Pons (tissue), 1 donor: ENCODE data around the gene SAP130.
A peak's percentile ranks its signal among the peaks of the same experiment; 100 is the strongest.
"Not testable (repeated sequence)": the region's sequence is repeated elsewhere in the genome, so short reads cannot be mapped to it uniquely, and the experiment has no call there.

Experiments used
- DNase-seq: peaks from one replicate; pipeline ENCODE4 v3.0.0-alpha.2; 2016; ENCODE audit warnings: low spot score

SAP130 gene

GRCh38 chr2:127953128-127953718 lies 74.6 kb downstream of the SAP130 start:
- peak; percentile 48 for DNase-seq

GRCh38 chr2:127951026-127951425 lies 76.8 kb downstream of the SAP130 start:
- DNase-seq: no peak

DNA sequence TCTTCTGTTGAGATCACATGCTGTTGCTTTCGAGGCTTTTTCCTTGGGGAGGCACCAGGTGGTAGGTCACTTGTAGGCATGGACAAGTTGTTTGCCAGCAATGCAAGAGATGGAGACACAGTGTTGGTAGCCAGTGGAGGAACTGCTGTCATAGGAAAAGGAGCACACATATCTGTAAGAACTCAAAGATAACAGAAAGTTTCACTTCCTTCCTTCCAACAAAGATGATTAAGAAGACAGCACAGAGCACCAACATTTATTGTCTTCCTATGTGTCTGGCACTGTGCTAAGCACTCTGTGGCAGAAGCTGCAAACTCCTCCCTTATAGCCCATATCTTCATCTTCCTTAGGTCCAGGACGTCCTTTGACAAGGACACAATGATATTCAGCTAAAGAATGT lies 77.6 kb downstream of the SAP130 start:
- no peak for DNase-seq

DNA sequence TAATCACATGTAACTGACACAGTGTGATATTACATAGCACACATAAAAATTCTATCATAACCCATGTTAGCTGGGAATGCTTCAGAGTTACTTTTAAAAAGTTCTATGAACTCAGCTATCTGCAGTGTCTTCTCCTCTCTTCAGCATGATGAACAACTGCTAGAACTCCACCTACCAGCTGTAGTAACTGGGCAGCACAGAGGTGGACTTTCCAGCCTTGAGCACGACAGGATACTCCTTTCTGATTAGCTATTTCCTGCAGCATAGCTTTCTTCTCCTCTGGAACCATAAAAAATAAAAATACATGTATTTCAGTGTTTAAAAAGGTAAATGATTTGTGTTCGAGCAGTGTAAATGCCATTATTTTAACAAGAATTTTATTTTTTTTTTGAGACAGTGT lies 82.6 kb downstream of the SAP130 start:
- DNase-seq: no peak

GRCh38 chr2:127943186-127943585 lies 84.7 kb downstream of the SAP130 start:
- DNase-seq: no peak

- no peak for DNase-seq
These were observed 85.9 kb downstream of the SAP130 start for GRCh38 chr2:127942002-127942401.

DNA sequence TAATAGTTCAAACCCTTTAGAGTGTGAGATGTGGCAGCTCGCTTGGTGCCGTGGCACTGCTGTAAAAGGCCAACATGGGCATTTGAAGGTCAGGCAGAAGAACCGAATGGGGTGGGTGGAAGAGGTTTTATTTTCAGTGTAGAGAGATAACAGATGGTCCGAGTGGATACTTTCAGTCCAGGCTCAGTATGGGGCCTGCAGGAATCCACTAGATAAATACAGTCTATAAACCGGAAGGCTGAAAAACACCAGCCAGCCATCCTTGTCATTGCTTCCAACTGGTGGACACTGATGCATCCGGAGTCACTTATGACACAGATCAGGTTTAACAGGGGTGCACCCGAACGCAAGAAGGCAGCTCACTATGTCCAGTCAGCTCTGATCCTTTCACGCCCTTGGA lies 86.4 kb downstream of the SAP130 start:
- DNase-seq: no peak

DNA sequence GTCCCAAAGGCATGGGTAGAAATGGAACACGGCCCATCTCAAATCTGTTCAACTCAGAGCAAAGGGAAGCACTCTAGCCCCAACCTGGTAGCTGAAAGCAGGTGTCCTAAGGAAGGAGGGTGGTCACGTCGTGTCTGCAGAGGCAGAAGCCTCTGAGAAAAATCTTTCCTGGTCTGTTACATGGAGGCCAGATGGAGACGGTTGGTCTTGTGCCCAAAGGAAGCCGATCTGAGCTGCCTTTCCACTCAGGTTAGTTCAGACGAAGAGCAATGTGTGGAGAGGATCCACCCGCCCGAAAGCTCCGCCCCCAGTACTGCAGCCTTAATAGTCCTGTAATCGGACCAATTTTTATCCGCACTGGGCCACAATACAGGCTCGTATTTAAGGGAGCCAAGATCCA lies 87.2 kb downstream of the SAP130 start:
- no peak for DNase-seq

DNA sequence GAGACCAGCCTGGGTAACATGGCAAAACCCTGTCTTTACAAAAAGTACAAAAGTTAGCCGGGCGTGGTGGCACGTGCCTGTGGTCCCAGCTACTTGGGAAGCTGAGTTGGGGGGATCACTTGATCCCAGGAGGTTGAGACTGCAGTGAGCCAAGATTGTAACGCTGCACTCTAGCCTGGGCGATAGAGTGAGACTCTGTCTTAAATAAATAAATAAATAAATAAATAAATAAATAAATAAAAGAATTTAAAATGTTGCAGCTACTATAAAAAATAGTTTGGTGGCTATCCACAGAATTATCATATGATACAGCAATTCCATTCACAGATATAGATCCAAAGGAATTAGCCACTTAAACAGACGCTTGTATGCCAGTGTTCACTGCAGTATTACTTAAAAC lies 92.5 kb downstream of the SAP130 start:
- DNase-seq: no peak

DNA sequence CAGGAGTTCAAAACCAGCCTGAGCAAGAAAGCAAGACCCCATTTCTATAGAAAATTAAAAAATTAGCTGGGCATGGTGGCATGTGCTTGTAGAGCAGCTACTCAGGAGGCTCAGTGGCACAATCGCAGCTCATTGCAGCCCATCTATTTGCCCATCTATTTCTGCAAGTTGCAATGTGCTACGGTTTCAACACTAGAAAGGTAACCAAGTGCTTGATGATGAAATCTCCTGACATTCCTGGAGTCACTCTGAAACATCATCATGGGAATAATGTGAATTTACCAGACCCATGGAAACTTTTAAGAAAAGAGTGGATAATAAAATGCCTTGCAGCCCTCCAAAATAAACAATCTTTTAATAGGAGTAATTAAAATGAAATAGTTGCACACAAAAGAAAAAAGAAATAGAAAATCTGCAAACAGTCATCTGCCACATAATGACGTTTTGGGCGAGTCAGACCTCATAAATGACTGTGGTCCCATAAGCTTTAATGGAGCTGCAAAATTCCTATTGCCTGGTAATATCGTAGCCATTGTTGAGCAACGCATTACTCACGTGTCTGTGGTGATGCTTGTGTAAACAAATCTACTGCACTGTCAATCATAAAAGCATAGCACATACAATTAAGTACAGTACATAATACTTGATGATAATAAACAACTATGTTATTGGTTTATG lies 95.5 kb downstream of the SAP130 start:
- no peak for DNase-seq

DNA sequence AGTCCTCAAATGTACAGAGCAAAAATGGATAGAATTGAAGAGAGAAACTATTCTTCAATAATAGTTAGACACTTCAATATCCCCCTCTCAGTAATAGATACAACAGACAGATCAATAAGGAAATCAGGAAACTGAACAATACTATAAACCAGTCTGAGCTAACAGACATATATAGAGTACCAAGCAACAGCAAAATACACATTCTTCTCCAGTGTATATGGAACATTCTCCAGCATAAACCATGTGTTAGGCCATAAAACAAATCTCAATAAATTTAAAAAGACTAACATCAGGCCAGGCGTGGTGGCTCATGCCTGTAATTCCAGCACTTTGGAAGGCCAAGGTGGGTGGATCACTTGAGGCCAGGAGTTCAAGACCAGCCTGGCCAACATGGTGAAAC lies 98.4 kb downstream of the SAP130 start:
- DNase-seq: no peak

DNA sequence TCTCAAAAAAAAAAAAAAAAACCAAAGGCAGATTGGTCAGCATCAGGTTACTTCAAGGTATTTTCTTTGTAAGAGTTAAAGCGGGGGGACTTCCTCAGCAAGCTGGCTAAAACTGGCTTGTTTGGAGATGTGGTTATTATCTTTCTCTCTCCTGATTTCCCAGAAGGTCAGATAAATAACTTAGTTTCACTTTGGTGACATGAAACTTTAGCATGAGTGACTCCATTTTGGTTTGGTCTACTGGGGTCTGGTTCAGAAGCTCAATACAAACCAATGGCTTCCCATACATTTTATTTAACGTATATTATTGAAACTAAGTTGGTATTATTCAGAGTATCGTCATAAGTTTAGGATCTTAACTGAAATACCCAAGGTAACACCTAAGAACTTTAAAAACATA lies 100.5 kb downstream of the SAP130 start:
- DNase-seq: no peak

- no peak for DNase-seq
These were observed 109.9 kb downstream of the SAP130 start for GRCh38 chr2:127917916-127918315.

DNA sequence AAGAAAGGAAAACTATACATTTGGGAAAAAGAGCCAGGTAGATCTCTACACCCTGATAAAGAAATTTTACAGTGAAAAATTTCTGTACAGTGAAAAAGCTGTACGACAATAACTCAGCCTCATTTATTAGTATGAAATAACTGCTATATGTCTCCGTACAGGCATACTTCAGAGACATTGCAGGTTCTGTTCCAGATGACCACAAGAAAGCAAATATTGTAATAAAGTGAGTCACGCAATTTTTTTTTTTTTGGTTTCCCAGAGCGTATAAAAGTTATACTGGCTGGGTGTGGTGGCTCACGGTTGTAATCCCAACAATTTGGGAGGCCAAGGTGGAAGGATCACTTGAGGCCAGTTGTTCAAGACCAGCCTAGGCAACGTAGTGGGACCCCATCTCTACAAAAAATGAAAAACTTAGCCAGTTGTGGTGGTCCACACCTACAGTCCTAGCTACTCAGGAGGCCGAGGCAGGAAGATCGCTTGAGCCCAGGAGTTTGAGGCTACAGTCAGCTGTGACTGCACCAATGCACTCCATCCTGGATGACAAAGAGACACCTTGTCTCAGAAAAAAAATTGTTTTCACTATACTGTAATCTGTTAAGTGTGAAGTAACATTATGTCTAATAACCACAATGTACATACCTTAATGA lies 113.9 kb downstream of the SAP130 start:
- DNase-seq: no peak

DNA sequence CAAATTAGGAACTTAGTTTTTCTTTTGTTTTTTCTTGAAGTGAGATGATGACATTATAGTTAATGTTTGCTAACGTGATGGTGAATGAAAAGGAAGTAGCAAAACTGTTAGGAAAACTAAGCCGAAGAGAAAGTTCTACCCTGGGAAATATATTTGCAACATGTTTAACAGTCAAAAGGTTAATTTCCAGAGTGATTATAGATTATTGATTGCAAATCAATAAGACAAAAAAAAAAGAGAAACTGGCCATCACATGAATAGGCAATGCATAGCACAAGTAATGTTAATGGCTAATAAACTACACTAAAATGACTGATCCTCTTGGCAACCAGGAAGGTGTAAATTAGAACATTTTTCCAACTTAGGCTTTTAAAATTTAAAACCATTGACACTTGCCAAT lies 116.1 kb downstream of the SAP130 start:
- no peak for DNase-seq

DNA sequence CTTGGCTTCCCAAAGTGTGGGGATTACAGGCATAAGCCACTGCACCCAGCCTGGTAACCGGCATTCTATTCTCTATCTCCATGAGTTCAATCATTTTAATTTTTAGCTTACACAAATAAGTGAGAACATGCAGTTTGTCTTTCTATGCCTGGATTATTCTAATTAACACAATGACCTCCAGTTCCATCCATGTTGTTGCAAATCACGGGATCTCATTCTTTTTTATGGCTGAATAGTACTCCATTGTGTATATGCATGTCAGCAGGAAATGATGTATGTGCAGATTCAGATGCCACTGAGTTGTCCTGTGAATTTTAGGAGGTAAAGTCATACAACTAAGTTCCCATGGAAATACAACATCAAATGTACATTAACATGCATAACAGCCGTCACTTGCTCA lies 117.4 kb downstream of the SAP130 start:
- no peak for DNase-seq

GRCh38 chr2:127909019-127909418 lies 118.8 kb downstream of the SAP130 start:
- no peak for DNase-seq

- not testable (repeated sequence) for DNase-seq
These were observed 120.0 kb downstream of the SAP130 start for GRCh38 chr2:127907733-127908400.

DNA sequence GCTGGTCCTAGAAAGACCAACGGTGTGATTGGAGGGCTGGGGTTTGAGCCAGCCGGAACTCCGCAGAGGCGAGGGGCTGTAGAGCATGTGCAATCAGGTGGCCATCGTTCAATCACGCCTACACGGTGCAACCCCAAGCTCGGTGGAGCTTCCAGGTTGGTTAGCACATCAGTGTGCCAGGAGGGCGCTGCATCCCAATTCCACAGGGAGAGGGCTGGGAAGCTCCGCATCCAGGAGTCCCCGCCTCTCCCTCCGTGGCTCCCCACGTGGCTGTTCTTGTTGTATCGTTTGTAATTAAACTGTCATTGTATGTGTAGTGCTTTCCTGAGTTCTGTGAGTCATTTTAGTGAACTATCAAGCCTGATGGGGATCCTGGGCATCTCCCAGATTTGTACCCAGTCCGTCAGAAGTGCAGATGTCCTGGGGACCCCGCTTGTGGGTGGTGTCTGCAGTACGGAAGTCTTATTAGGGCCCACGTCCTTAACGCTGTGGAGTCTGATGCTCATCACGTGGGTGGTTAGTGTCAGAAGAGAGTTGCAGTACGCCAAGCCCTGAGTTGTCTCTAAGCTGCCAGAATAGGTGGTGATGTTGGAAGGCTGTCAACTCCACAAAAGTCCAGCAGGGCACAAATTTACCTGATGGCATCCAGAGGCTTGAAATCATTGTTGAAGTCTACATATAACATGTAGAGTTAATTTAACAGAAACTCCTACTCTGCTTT lies 121.5 kb downstream of the SAP130 start:
- DNase-seq: no peak

GRCh38 chr2:127901339-127902056 lies 126.4 kb downstream of the SAP130 start:
- peak; percentile 51 for DNase-seq

GRCh38 chr2:127897531-127898211 lies 130.2 kb downstream of the SAP130 start:
- no peak for DNase-seq
